ENCODE results near the gene HLF. TPM values are rescaled to one million over a fixed set of nuclear protein-coding genes. Genes with fewer than 3 reads are reported as not detected.

The HLF gene
- total and polyA plus RNA-seq, 4 donors = 8.0 to 59.3 (median 24.6) TPM

- no peaks in the 10 kb centered on the region for H3K9me3 ChIP-seq (ENCODE audit: control insufficient read depth in 4 of 4, low read length in 3 of 4)
- DNase-seq (ENCODE audit: low spot score) = peak; percentile 67
- no peaks in the 10 kb centered on the region for H3K27me3 ChIP-seq (ENCODE audit: control insufficient read depth in 4 of 4, insufficient read depth in 4 of 4, low read length in 3 of 4)
- no peak overlapping the region for H3K4me3 ChIP-seq (ENCODE audit: low read depth in 1 of 3, low read length in 3 of 3)
- peak overlapping the region in 1 of 2 donors; percentile 66 for H3K9ac ChIP-seq (ENCODE audit: low read depth in 1 of 2, low read length in 2 of 2)
- peak; percentile 94 for TF ChIP-seq MAX (IDR thresholded peaks at IDR 0.05)
- TF ChIP-seq TAF1 (conservative IDR thresholded peaks at IDR 0.05) = no peak
- TF ChIP-seq HNF4A (conservative IDR thresholded peaks at IDR 0.05) = peak; percentile 73 to 90
- peak; percentile 55 for TF ChIP-seq REST (IDR thresholded peaks at IDR 0.05)
- peak; percentile 81 for TF ChIP-seq FOXA1 (IDR thresholded peaks at IDR 0.05)
- no peak for TF ChIP-seq HNF4G (IDR thresholded peaks at IDR 0.05)
- peak; percentile 66 for TF ChIP-seq FOXA2 (IDR thresholded peaks at IDR 0.05)
- TF ChIP-seq YY1 (IDR thresholded peaks at IDR 0.05) = peak; percentile 90
- TF ChIP-seq EGR1 (IDR thresholded peaks at IDR 0.05; ENCODE audit: low read depth in 2 of 2) = peak; percentile 70 to 83
- TF ChIP-seq GABPA (IDR thresholded peaks at IDR 0.05 in 1 of 2, conservative IDR thresholded peaks at IDR 0.05 in 1 of 2) = peak in 1 of 2 donors; percentile 30
- peak; percentile 46 for TF ChIP-seq ZBTB33 (IDR thresholded peaks at IDR 0.05)
- peak; percentile 46 to 78 for TF ChIP-seq JUND (IDR thresholded peaks at IDR 0.05)
- TF ChIP-seq NR2F2 (IDR thresholded peaks at IDR 0.05) = no peak
- peak; percentile 91 for TF ChIP-seq SP1 (IDR thresholded peaks at IDR 0.05)
- no peak for TF ChIP-seq ATF3 (IDR thresholded peaks at IDR 0.05)
- TF ChIP-seq CTCF (IDR thresholded peaks at IDR 0.05; ENCODE audit: low read depth, low read length, missing input control) = peak; percentile 82
- peak; percentile 85 to 91 for TF ChIP-seq RAD21 (IDR thresholded peaks at IDR 0.05)
- peak; percentile 97 to 98 for TF ChIP-seq RXRA (IDR thresholded peaks at IDR 0.05)
- WGBS = 23% methylated on average over 10 of the region's 10 CpGs
- peaks cover 0 to 34% (median 25%) of the 10 kb centered on the region in 4 donors for H3K4me1 ChIP-seq (ENCODE audit: control insufficient read depth in 4 of 4, insufficient read depth in 4 of 4, low read length in 3 of 4)
- H3K27ac ChIP-seq (ENCODE audit: low read depth in 1 of 2, low read length in 2 of 2) = peak overlapping the region; percentile 53 to 87
- peaks cover 0 to 15% (median 9%) of the 10 kb centered on the region in 4 donors for H3K36me3 ChIP-seq (ENCODE audit: control insufficient read depth in 4 of 4, insufficient read depth in 3 of 4, low read depth in 1 of 4, low read length in 3 of 4)
Observed at GRCh38 chr17:55295411-55296170, 30.8 kb downstream of the HLF start.

All from liver (tissue), 9 donors.